Body of pancreas (tissue), 4 donors: ENCODE results near the gene SSNA1. TPM values are rescaled to one million over a fixed set of nuclear protein-coding genes. Genes with fewer than 3 reads are reported as not detected.
A peak's percentile ranks its signal among the peaks of the same experiment; 100 is the strongest.

ENCODE experiments used
- ATAC-seq: fragments of 150-250 bp; one replicate; pipeline ENCODE4 v1.9.1; 2016
- DNase-seq, 4 donors: peaks; one replicate each; pipeline ENCODE4 v3.0.0-alpha.2; 2019
- H3K27ac ChIP-seq, 4 donors: fragments of 200-600 bp; sonication (generic); 1 replicate in 3 of 4; 2 replicates in 1 of 4; pipeline versions ENCODE4 v1.5.1 to v1.6.1; 2016 to 2019; ENCODE audit warnings: mild to moderate bottlenecking in 1 of 4, mixed read lengths in 1 of 4, moderate library complexity in 1 of 4
- H3K27me3 ChIP-seq, 2 donors: fragments of 200-600 bp; sonication (generic); one replicate each; pipeline ENCODE4 v1.6.0; 2016; ENCODE audit warnings: mild to moderate bottlenecking in 1 of 2
- H3K36me3 ChIP-seq, 2 donors: fragments of 200-600 bp; sonication (generic); replicated peaks in 1 of 2; 2 replicates each; pipeline ENCODE4 v1.5.1; 2016; ENCODE audit warnings: low read depth in 2 of 2; ENCODE audit not compliant: insufficient read depth in 1 of 2
- H3K4me1 ChIP-seq: fragments of 200-600 bp; sonication (generic); one replicate; pipeline ENCODE4 v1.6.0; 2016
- H3K4me3 ChIP-seq, 2 donors: fragments of 200-600 bp; sonication (generic); 1 replicate in 1 of 2; 2 replicates in 1 of 2; pipeline ENCODE4 v1.5.1; 2016 to 2019
- H3K9me3 ChIP-seq, 3 donors: fragments of 200-600 bp; sonication (generic); 1 replicate in 2 of 3; 2 replicates in 1 of 3; pipeline ENCODE4 v1.5.1; 2016
- POLR2A ChIP-seq, 3 donors: fragments of 450-650 bp; IDR thresholded peaks; one replicate each; pipeline ENCODE4 v1.6.1; 2016; ENCODE audit warnings: antibody characterized with exemption in 3 of 3, mild to moderate bottlenecking in 2 of 3
- WGBS, 2 donors: methylation state at CpG; one replicate each; pipeline ENCODE4 v1.1.5; 2017; 5-methylcytosine and 5-hydroxymethylcytosine counted together
- intact Hi-C: fragments of 100-400 bp; cut with DNase I; formaldehyde crosslinking; loops from one replicate; pipeline ENCODE4 v1.15.1; 2023
- total RNA-seq, 2 donors: library from RNA; depleted of rRNA; stranded (reverse); fragments of >200 nt; gene quantifications; one replicate each; pipeline ENCODE4 v1.1.0, GENCODE V29; 2016
- TF ChIP-seq, protein P1 (sequence below), 7 experiments: fragments of 450-650 bp in 4 of 7; fragments of 200-600 bp in 3 of 7; sonication (generic) in 3 of 7; IDR thresholded peaks; one replicate each; pipeline ENCODE4 v1.5.1; 2016 to 2019; ENCODE audit warnings: antibody characterized with exemption in 7 of 7

Gene SSNA1
- total RNA-seq, 2 donors from 2014 or later = 62.3 to 79.1 TPM

DNA sequence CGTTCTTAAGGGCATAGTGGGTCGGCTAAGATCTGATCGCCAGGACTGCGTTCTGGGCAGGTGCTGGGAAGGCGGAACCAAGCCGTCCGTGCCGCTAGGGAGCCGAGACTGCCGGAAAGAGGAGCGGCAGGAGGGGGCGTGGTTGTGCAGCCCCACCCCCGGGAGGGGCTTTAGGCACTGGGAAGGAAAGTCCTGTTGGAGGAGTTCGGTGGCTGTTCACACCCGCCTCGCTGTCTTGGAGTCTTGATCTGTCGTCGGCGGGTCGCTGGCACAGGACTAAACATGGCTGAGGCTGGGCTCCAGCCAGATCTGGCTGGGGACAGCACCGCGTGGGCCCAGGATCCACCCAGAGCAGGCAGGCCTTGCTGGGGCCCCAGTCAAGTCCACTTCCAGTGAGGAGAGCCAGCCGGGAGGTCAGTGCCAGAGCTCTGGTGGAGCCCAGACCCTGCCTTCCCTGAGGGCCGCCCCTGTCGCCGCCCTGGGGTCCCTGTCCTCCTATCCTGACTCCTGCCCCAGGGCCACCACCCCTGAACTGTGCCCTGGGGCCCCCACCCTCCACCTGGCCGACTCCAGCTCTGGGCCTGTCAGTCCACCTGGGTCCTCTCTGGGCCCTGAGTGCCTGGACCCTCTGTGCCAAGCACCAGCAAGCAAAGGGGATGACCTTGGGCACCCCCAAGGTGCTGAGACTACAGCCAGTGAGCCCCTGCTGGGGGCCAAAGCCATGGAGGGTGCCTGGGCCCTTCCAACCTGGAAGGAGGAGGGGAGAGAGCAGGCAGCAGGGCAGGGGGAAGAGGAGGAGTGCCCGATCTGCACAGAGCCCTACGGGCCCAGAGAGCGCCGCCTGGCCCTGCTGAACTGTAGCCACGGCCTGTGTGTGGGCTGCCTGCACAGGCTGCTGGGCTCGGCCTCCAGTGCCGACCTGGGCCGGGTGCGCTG is 29.1 kb downstream of the SSNA1 start:
- no peaks in the 10 kb centered on the region for H3K9me3 ChIP-seq
- H3K27me3 ChIP-seq = no peaks in the 10 kb centered on the region
- H3K4me1 ChIP-seq = peaks cover 47% of the 10 kb centered on the region
- H3K27ac ChIP-seq = peak overlapping the region; percentile 79 to 84 (median 82)
- peak; percentile 88 to 94 (median 94) for DNase-seq
- H3K4me3 ChIP-seq = peak overlapping the region in 1 of 2 donors; percentile 21
- no peaks in the 10 kb centered on the region for H3K36me3 ChIP-seq
- ATAC-seq = peak; percentile 75
- intact Hi-C loops = no loop called here
- 37 to 56% methylated on average over 8 to 36 of the region's 36 CpGs for WGBS, 2 donors
- TF ChIP-seq, protein P1, sequence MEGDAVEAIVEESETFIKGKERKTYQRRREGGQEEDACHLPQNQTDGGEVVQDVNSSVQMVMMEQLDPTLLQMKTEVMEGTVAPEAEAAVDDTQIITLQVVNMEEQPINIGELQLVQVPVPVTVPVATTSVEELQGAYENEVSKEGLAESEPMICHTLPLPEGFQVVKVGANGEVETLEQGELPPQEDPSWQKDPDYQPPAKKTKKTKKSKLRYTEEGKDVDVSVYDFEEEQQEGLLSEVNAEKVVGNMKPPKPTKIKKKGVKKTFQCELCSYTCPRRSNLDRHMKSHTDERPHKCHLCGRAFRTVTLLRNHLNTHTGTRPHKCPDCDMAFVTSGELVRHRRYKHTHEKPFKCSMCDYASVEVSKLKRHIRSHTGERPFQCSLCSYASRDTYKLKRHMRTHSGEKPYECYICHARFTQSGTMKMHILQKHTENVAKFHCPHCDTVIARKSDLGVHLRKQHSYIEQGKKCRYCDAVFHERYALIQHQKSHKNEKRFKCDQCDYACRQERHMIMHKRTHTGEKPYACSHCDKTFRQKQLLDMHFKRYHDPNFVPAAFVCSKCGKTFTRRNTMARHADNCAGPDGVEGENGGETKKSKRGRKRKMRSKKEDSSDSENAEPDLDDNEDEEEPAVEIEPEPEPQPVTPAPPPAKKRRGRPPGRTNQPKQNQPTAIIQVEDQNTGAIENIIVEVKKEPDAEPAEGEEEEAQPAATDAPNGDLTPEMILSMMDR (IDR thresholded peaks at IDR 0.05) = peak in 4 of 7 experiments; percentile 26 to 41 (median 32)
- peak; percentile 77 to 85 (median 79) for TF ChIP-seq POLR2A (IDR thresholded peaks at IDR 0.05)

DNA sequence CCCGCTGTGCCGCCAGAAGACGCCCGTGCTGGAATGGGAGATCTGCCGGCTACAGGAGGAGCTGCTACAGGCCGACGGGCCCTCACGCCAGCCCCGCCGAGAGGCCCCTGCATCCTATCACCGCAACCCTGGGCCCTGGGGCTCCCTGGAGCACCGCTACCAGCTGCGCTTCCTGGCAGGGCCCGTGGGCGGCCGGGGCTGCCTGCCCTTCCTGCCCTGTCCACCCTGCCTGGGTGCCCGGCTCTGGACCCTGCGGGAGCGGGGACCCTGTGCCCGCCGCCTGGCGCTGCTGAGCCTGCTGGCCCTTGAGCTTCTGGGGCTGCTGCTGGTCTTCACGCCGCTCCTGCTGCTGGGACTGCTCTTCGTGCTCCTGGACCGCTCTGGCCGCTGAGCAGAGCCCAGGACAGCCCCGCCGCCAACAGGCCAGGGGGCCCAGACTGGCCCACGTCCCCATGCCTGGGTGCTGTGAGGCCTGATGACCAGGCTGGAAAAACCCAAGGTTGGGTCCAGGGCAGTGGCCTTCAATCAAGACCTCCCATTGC is 29.8 kb downstream of the SSNA1 start:
- Histone ChIP-seq H3K36me3 (no peaks in the 10 kb centered on the region), H3K4me1 (peaks cover 54% of the 10 kb centered on the region), H3K4me3 (peak overlapping the region in 1 of 2 donors; percentile 21), H3K27ac (peak overlapping the region; percentile 79 to 84 (median 82)), H3K27me3 (no peaks in the 10 kb centered on the region), H3K9me3 (no peaks in the 10 kb centered on the region)
- DNase-seq (no peak), ATAC-seq (no peak)
- intact Hi-C loops = no loop called here
- no peak for TF ChIP-seq POLR2A (IDR thresholded peaks at IDR 0.05)
- TF ChIP-seq, protein P1 (IDR thresholded peaks at IDR 0.05) = no peak
- WGBS, 2 donors = 49% methylated on average over 30 of the region's 30 CpGs; no CpG with 5 or more reads in 1 of the 2 donors

DNA sequence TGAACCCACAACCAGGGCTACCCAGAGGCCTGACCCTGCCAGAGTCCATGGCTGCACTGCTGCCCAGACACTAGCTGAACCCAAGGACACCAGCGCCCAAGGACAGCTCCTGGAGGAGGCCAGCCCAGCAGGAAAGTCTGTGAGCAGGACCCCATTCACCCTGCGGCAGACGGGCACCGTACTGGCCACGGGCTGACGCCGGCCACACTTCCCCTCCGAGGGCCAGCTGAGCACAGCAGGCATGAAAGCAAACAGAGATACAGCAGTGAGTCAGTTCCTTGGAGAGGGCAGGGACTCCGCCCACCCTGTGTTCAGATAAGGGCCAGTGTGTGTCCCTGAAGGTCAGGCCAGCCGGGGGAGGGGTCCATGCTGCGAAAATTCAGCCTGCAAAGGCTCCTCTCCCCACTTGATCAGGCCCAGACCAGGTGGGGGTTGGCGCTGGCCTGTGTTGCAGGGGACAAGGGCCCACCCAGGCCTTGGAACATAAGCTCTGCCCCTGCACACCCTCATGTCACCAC is 30.3 kb downstream of the SSNA1 start:
- no peaks in the 10 kb centered on the region for H3K27me3 ChIP-seq
- peaks cover 55% of the 10 kb centered on the region for H3K4me1 ChIP-seq
- intact Hi-C loops = no loop called here
- TF ChIP-seq, protein P1 (IDR thresholded peaks at IDR 0.05) = no peak
- TF ChIP-seq POLR2A (IDR thresholded peaks at IDR 0.05) = peak; percentile 71 to 79 (median 77)
- ATAC-seq = peak; percentile 54
- peak overlapping the region; percentile 79 to 84 (median 82) for H3K27ac ChIP-seq
- no peaks in the 10 kb centered on the region for H3K36me3 ChIP-seq
- no peak overlapping the region for H3K4me3 ChIP-seq
- H3K9me3 ChIP-seq = no peaks in the 10 kb centered on the region
- DNase-seq = peak; percentile 83 to 92 (median 92)
- WGBS, 2 donors = 13 to 31% methylated on average over 3 to 12 of the region's 12 CpGs

GRCh38 chr9:137219757-137220316 is 31.4 kb downstream of the SSNA1 start:
- intact Hi-C loops = no loop called here
- Histone ChIP-seq H3K4me1 (peaks cover 61% of the 10 kb centered on the region), H3K9me3 (no peaks in the 10 kb centered on the region), H3K27me3 (no peaks in the 10 kb centered on the region), H3K4me3 (no peak overlapping the region), H3K36me3 (no peaks in the 10 kb centered on the region), H3K27ac (peak overlapping the region in 2 of 4 donors; percentile 0 to 79)
- TF ChIP-seq, protein P1 (IDR thresholded peaks at IDR 0.05) = no peak
- no peak for TF ChIP-seq POLR2A (IDR thresholded peaks at IDR 0.05)
- no peak for ATAC-seq
- WGBS, 2 donors = 84 to 86% methylated on average over 5 to 10 of the region's 10 CpGs
- no peak for DNase-seq
